ENCODE measurements around the gene IQGAP1. TPM values are rescaled to one million over a fixed set of nuclear protein-coding genes. Genes with fewer than 3 reads are reported as not detected.

IQGAP1 gene
- total and polyA plus RNA-seq, 4 experiments from 2014 or later: 86.1 to 132 (median 125) TPM

- DNase-seq: no peak
- Histone ChIP-seq H3K4me3 (ENCODE audit: low read length in 2 of 2) (no peak overlapping the region), H3K36me3 (ENCODE audit: insufficient read depth, low read length) (no peaks in the 10 kb centered on the region), H3K9me3 (ENCODE audit: control insufficient read depth in 1 of 2, low read length in 2 of 2) (no peaks in the 10 kb centered on the region), H3K27ac (ENCODE audit: low read depth, low read length) (no peak overlapping the region), H3K27me3 (ENCODE audit: insufficient read depth, low read length) (no peaks in the 10 kb centered on the region), H3K4me1 (ENCODE audit: insufficient read depth, low read length) (peaks cover 10% of the 10 kb centered on the region)
- Mint-ChIP-seq H3K9me3 (peaks cover 0 to 2% (median 0%) of the 10 kb centered on the region in 8 donors), H3K27ac (no peak overlapping the region), H3K4me3 (no peak overlapping the region), H3K4me1 (peaks cover 5 to 16% (median 11%) of the 10 kb centered on the region in 4 donors), H3K27me3 (no peaks in the 10 kb centered on the region), H3K36me3 (no peaks in the 10 kb centered on the region)
- intact Hi-C loops (cut with micrococcal nuclease): loop anchor here (5.0 kb wide), 1 partner anchor 32 kb away; the partner anchor contains the start of gene IQGAP1
- ChIA-PET CTCF (ENCODE audit: partially characterized antibody) (interaction anchor here (0.6 to 1.8 kb wide), 2 partner anchors 72 to 89 kb away, joined by 3 read pairs; no protein-coding TSS in a partner anchor), POLR2A (ENCODE audit: partially characterized antibody) (interaction anchor here (1.0 kb wide), 1 partner anchor 126 kb away, joined by 3 read pairs; no protein-coding TSS in a partner anchor)
These were observed 33.1 kb upstream of the IQGAP1 start for GRCh38 chr15:90354986-90355385.

- Mint-ChIP-seq H3K27ac (no peak overlapping the region), H3K36me3 (no peaks in the 10 kb centered on the region), H3K9me3 (peaks cover 0 to 3% (median 0%) of the 10 kb centered on the region in 8 donors), H3K4me3 (no peak overlapping the region), H3K4me1 (peaks cover 6 to 15% (median 14%) of the 10 kb centered on the region in 4 donors), H3K27me3 (no peaks in the 10 kb centered on the region)
- Histone ChIP-seq H3K9me3 (ENCODE audit: control insufficient read depth in 1 of 2, low read length in 2 of 2) (no peaks in the 10 kb centered on the region), H3K4me3 (ENCODE audit: low read length in 2 of 2) (no peak overlapping the region), H3K27ac (ENCODE audit: low read depth, low read length) (no peak overlapping the region), H3K27me3 (ENCODE audit: insufficient read depth, low read length) (no peaks in the 10 kb centered on the region), H3K36me3 (ENCODE audit: insufficient read depth, low read length) (no peaks in the 10 kb centered on the region), H3K4me1 (ENCODE audit: insufficient read depth, low read length) (peaks cover 15% of the 10 kb centered on the region)
- DNase-seq: no peak
- POLR2A ChIA-PET (ENCODE audit: partially characterized antibody): no interaction called here
- CTCF ChIA-PET (ENCODE audit: partially characterized antibody): interaction anchor here (0.6 to 3.0 kb wide), 2 partner anchors 38 to 346 kb away, joined by 3 to 12 read pairs; no protein-coding TSS in a partner anchor
- intact Hi-C loops (cut with micrococcal nuclease): no loop called here
These were observed 29.7 kb upstream of the IQGAP1 start for GRCh38 chr15:90358124-90359033.

GRCh38 chr15:90360746-90361145, 27.3 kb upstream of the IQGAP1 start:
- no peaks in the 10 kb centered on the region for H3K9me3 ChIP-seq (ENCODE audit: control insufficient read depth in 1 of 2, low read length in 2 of 2)
- H3K4me3 Mint-ChIP-seq: no peak overlapping the region
- no peak overlapping the region for H3K27ac ChIP-seq (ENCODE audit: low read depth, low read length)
- POLR2A ChIA-PET (ENCODE audit: partially characterized antibody): interaction anchor here (1.5 kb wide), 1 partner anchor 27 kb away, joined by 6 read pairs; the partner anchor contains the start of gene IQGAP1
- H3K27me3 Mint-ChIP-seq: no peaks in the 10 kb centered on the region
- peaks cover 9 to 24% (median 20%) of the 10 kb centered on the region in 4 donors for H3K4me1 Mint-ChIP-seq
- H3K36me3 ChIP-seq (ENCODE audit: insufficient read depth, low read length): no peaks in the 10 kb centered on the region
- no peaks in the 10 kb centered on the region for H3K27me3 ChIP-seq (ENCODE audit: insufficient read depth, low read length)
- H3K4me3 ChIP-seq (ENCODE audit: low read length in 2 of 2): no peak overlapping the region
- no peak for DNase-seq
- peaks cover 15% of the 10 kb centered on the region for H3K4me1 ChIP-seq (ENCODE audit: insufficient read depth, low read length)
- H3K9me3 Mint-ChIP-seq: peaks cover 0 to 2% (median 0%) of the 10 kb centered on the region in 8 donors
- H3K36me3 Mint-ChIP-seq: no peaks in the 10 kb centered on the region
- no peak overlapping the region for H3K27ac Mint-ChIP-seq
- intact Hi-C loops (cut with micrococcal nuclease): no loop called here
- CTCF ChIA-PET (ENCODE audit: partially characterized antibody): interaction anchor here (0.7 to 5.7 kb wide), 19 partner anchors 9 to 425 kb away, joined by 3 to 166 read pairs (median 5); partner anchors contain the start of genes IQGAP1 and ZNF774

- Histone ChIP-seq H3K4me3 (ENCODE audit: low read length in 2 of 2) (no peak overlapping the region), H3K27ac (ENCODE audit: low read depth, low read length) (no peak overlapping the region), H3K4me1 (ENCODE audit: insufficient read depth, low read length) (peaks cover 15% of the 10 kb centered on the region), H3K36me3 (ENCODE audit: insufficient read depth, low read length) (no peaks in the 10 kb centered on the region), H3K27me3 (ENCODE audit: insufficient read depth, low read length) (no peaks in the 10 kb centered on the region), H3K9me3 (ENCODE audit: control insufficient read depth in 1 of 2, low read length in 2 of 2) (no peaks in the 10 kb centered on the region)
- intact Hi-C loops (cut with micrococcal nuclease): loop anchor here (1.0 to 2.0 kb wide), 8 partner anchors 11 to 523 kb away; partner anchors contain the start of genes IQGAP1 and ZNF774
- no peaks in the 10 kb centered on the region for H3K27me3 Mint-ChIP-seq
- no peak for DNase-seq
- H3K27ac Mint-ChIP-seq: no peak overlapping the region
- peaks cover 0 to 2% (median 0%) of the 10 kb centered on the region in 8 donors for H3K9me3 Mint-ChIP-seq
- CTCF ChIA-PET (ENCODE audit: partially characterized antibody): interaction anchor here (0.7 to 5.7 kb wide), 16 partner anchors 11 to 570 kb away, joined by 3 to 166 read pairs (median 4); partner anchors contain the start of gene ZNF774
- no peaks in the 10 kb centered on the region for H3K36me3 Mint-ChIP-seq
- peaks cover 15 to 28% (median 22%) of the 10 kb centered on the region in 4 donors for H3K4me1 Mint-ChIP-seq
- H3K4me3 Mint-ChIP-seq: no peak overlapping the region
- POLR2A ChIA-PET (ENCODE audit: partially characterized antibody): interaction anchor here (0.6 to 2.2 kb wide), 11 partner anchors 9 to 177 kb away, joined by 3 to 15 read pairs (median 4); partner anchors contain the start of gene IQGAP1
These were observed 25.2 kb upstream of the IQGAP1 start for GRCh38 chr15:90362936-90363212.

- Histone ChIP-seq H3K27ac (ENCODE audit: low read depth, low read length) (no peak overlapping the region), H3K9me3 (ENCODE audit: control insufficient read depth in 1 of 2, low read length in 2 of 2) (no peaks in the 10 kb centered on the region), H3K36me3 (ENCODE audit: insufficient read depth, low read length) (no peaks in the 10 kb centered on the region), H3K27me3 (ENCODE audit: insufficient read depth, low read length) (no peaks in the 10 kb centered on the region), H3K4me3 (ENCODE audit: low read length in 2 of 2) (no peak overlapping the region), H3K4me1 (ENCODE audit: insufficient read depth, low read length) (peaks cover 15% of the 10 kb centered on the region)
- no peak for DNase-seq
- H3K27ac Mint-ChIP-seq: peak overlapping the region in 1 of 7 donors; percentile 32
- no peaks in the 10 kb centered on the region for H3K36me3 Mint-ChIP-seq
- H3K27me3 Mint-ChIP-seq: no peaks in the 10 kb centered on the region
- ChIA-PET POLR2A (ENCODE audit: partially characterized antibody) (interaction anchor here (1.4 kb wide), 1 partner anchor 59 kb away, joined by 3 read pairs; no protein-coding TSS in a partner anchor), CTCF (ENCODE audit: partially characterized antibody) (interaction anchor here (1.4 to 5.7 kb wide), 3 partner anchors 10 to 118 kb away, joined by 4 to 166 read pairs (median 43); no protein-coding TSS in a partner anchor)
- H3K9me3 Mint-ChIP-seq: peaks cover 0 to 2% (median 0%) of the 10 kb centered on the region in 8 donors
- H3K4me1 Mint-ChIP-seq: peaks cover 15 to 28% (median 22%) of the 10 kb centered on the region in 4 donors
- intact Hi-C loops (cut with micrococcal nuclease): no loop called here
- H3K4me3 Mint-ChIP-seq: no peak overlapping the region
These were observed 23.8 kb upstream of the IQGAP1 start for GRCh38 chr15:90364251-90364650.

GRCh38 chr15:90365414-90366055, 22.5 kb upstream of the IQGAP1 start:
- ChIA-PET CTCF (ENCODE audit: partially characterized antibody) (no interaction called here), POLR2A (ENCODE audit: partially characterized antibody) (interaction anchor here (1.9 kb wide), 1 partner anchor 11 kb away, joined by 6 read pairs; no protein-coding TSS in a partner anchor)
- Histone ChIP-seq H3K9me3 (ENCODE audit: control insufficient read depth in 1 of 2, low read length in 2 of 2) (no peaks in the 10 kb centered on the region), H3K27me3 (ENCODE audit: insufficient read depth, low read length) (no peaks in the 10 kb centered on the region), H3K4me1 (ENCODE audit: insufficient read depth, low read length) (peaks cover 15% of the 10 kb centered on the region), H3K27ac (ENCODE audit: low read depth, low read length) (no peak overlapping the region), H3K36me3 (ENCODE audit: insufficient read depth, low read length) (no peaks in the 10 kb centered on the region), H3K4me3 (ENCODE audit: low read length in 2 of 2) (no peak overlapping the region)
- Mint-ChIP-seq H3K9me3 (peaks cover 0 to 2% (median 0%) of the 10 kb centered on the region in 8 donors), H3K27ac (peak overlapping the region in 1 of 7 donors; percentile 28), H3K4me1 (peaks cover 15 to 28% (median 22%) of the 10 kb centered on the region in 4 donors), H3K27me3 (no peaks in the 10 kb centered on the region), H3K36me3 (no peaks in the 10 kb centered on the region), H3K4me3 (no peak overlapping the region)
- DNase-seq: no peak
- intact Hi-C loops (cut with micrococcal nuclease): no loop called here

All from CD4-positive, alpha-beta memory T cell (primary cell).